Gastrocnemius medialis (tissue), 4 donors: ENCODE measurements around the gene TUSC2. TPM values are rescaled to one million over a fixed set of nuclear protein-coding genes. Genes with fewer than 3 reads are reported as not detected.

Experiments used
- ATAC-seq, 2 donors: fragments of 150-250 bp; one replicate each; pipeline ENCODE4 v1.9.1; 2016
- DNase-seq, 2 donors: peaks; one replicate each; pipeline ENCODE4 v3.0.0-alpha.2; 2019
- H3K27ac ChIP-seq, 4 donors: fragments of 200-600 bp; sonication (generic); 1 replicate in 1 of 4; 2 replicates in 3 of 4; pipeline ENCODE4 v1.5.1; 2016 to 2018; ENCODE audit warnings: mild to moderate bottlenecking in 2 of 4, moderate library complexity in 1 of 4
- H3K27me3 ChIP-seq, 3 donors: fragments of 200-600 bp; sonication (generic) in 2 of 3; 1 replicate in 1 of 3; 2 replicates in 2 of 3; pipeline versions ENCODE4 v1.5.1 to v1.6.0; 2016 to 2019; ENCODE audit warnings: mild to moderate bottlenecking in 1 of 3, moderate library complexity in 1 of 3
- H3K36me3 ChIP-seq, 2 donors: fragments of 200-600 bp; sonication (generic) in 1 of 2; one replicate each; pipeline ENCODE4 v1.5.1; 2017 to 2018
- H3K4me1 ChIP-seq, 2 donors: fragments of 200-600 bp; sonication (generic) in 1 of 2; one replicate each; pipeline ENCODE4 v1.5.1; 2016 to 2017; ENCODE audit warnings: mild to moderate bottlenecking in 2 of 2
- H3K4me3 ChIP-seq, 4 donors: fragments of 200-600 bp; sonication (generic) in 3 of 4; 1 replicate in 1 of 4; 2 replicates in 3 of 4; pipeline ENCODE4 v1.5.1; 2016 to 2019; ENCODE audit warnings: mild to moderate bottlenecking in 2 of 4
- H3K9me3 ChIP-seq, 3 donors: fragments of 200-600 bp; sonication (generic) in 2 of 3; 1 replicate in 1 of 3; 2 replicates in 2 of 3; pipeline ENCODE4 v1.5.1; 2016 to 2019
- POLR2A ChIP-seq, 2 donors: fragments of 450-650 bp; IDR thresholded peaks; one replicate each; pipeline ENCODE4 v1.6.1; 2017; ENCODE audit warnings: antibody characterized with exemption in 2 of 2, mild to moderate bottlenecking in 2 of 2, moderate library complexity in 2 of 2
- in situ Hi-C, 4 donors: fragments of 200-750 bp; cut with MboI; loops; one replicate each; pipeline versions ENCODE4 v1.15.0 to v1.8.0; 2017; ENCODE audit warnings: low sequenced_read_pairs in 4 of 4
- intact Hi-C: fragments of 100-400 bp; cut with DNase I; formaldehyde crosslinking; loops from one replicate; pipeline ENCODE4 v1.15.1; 2023; ENCODE audit warnings: low total_unique reads
- total RNA-seq, 4 donors: library from RNA; depleted of rRNA; stranded (reverse); fragments of >200 nt; gene quantifications; one replicate each; pipeline versions ENCODE4 v1.1.0 to v1.2.3, GENCODE V29; 2016
- TF ChIP-seq, protein P1 (sequence below), 5 experiments: fragments of 450-650 bp in 3 of 5; fragments of 200-600 bp in 2 of 5; sonication (generic) in 2 of 5; IDR thresholded peaks in 4 of 5; conservative IDR thresholded peaks in 1 of 5; 1 replicate in 4 of 5; 2 replicates in 1 of 5; pipeline ENCODE4 v1.5.1; 2016 to 2019; ENCODE audit warnings: antibody characterized with exemption in 5 of 5, mild to moderate bottlenecking in 3 of 5, moderate library complexity in 3 of 5

Gene TUSC2
- total RNA-seq, 4 donors from 2014 or later: 38.5 to 72.7 (median 51.5) TPM

DNA sequence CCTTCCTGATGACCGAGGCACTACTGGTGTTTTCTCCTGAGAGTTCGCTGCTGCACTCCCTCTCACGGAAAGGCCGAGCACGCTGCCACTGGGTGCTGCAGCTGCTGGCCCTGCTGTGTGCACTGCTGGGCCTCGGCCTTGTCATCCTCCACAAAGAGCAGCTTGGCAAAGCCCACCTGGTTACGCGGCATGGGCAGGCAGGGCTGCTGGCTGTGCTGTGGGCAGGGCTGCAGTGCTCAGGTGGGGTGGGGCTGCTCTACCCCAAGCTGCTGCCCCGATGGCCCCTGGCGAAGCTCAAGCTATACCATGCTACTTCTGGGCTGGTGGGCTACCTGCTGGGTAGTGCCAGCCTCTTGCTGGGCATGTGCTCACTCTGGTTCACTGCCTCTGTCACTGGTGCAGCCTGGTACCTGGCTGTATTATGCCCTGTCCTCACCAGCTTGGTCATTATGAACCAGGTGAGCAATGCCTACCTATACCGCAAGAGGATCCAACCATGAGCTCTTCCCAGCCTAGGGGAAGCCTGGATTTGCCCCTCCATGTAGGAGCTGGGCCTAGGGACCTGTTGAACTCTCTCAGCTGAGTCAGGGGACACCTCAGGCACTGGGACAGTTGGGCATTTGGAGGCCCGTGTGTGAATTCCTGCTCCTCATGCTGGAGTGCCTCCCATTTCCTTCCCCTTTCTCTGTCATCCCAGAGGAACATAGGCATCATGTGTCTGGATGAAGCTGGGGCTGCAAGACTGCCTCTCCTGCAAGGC, 25.4 kb upstream of the TUSC2 start:
- in situ Hi-C loops: loop anchor here in 1 of 4 donors (25.0 kb wide), 1 partner anchor 184 kb away; no protein-coding TSS in a partner anchor
- Histone ChIP-seq H3K4me3 (no peak overlapping the region), H3K36me3 (peaks cover 0 to 48% of the 10 kb centered on the region in 2 donors), H3K27ac (no peak overlapping the region), H3K9me3 (no peaks in the 10 kb centered on the region), H3K4me1 (peaks cover 61 to 67% of the 10 kb centered on the region in 2 donors), H3K27me3 (no peaks in the 10 kb centered on the region)
- intact Hi-C loops: loop anchor here (10.0 kb wide), 1 partner anchor 1041 kb away; the partner anchor contains the start of gene RBM15B
- DNase-seq (no peak), ATAC-seq (no peak)
- TF ChIP-seq POLR2A (IDR thresholded peaks at IDR 0.05): no peak
- TF ChIP-seq, protein P1, sequence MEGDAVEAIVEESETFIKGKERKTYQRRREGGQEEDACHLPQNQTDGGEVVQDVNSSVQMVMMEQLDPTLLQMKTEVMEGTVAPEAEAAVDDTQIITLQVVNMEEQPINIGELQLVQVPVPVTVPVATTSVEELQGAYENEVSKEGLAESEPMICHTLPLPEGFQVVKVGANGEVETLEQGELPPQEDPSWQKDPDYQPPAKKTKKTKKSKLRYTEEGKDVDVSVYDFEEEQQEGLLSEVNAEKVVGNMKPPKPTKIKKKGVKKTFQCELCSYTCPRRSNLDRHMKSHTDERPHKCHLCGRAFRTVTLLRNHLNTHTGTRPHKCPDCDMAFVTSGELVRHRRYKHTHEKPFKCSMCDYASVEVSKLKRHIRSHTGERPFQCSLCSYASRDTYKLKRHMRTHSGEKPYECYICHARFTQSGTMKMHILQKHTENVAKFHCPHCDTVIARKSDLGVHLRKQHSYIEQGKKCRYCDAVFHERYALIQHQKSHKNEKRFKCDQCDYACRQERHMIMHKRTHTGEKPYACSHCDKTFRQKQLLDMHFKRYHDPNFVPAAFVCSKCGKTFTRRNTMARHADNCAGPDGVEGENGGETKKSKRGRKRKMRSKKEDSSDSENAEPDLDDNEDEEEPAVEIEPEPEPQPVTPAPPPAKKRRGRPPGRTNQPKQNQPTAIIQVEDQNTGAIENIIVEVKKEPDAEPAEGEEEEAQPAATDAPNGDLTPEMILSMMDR (IDR thresholded peaks at IDR 0.05 in 4 of 5, conservative IDR thresholded peaks at IDR 0.05 in 1 of 5): no peak

GRCh38 chr3:50352781-50353180, 24.8 kb upstream of the TUSC2 start:
- intact Hi-C loops (loop anchor here (10.0 kb wide), 1 partner anchor 1042 kb away; the partner anchor contains the start of gene RBM15B), in situ Hi-C loops (loop anchor here in 1 of 4 donors (25.0 kb wide), 1 partner anchor 185 kb away; no protein-coding TSS in a partner anchor)
- Histone ChIP-seq H3K36me3 (peaks cover 0 to 50% of the 10 kb centered on the region in 2 donors), H3K27ac (no peak overlapping the region), H3K9me3 (no peaks in the 10 kb centered on the region), H3K27me3 (no peaks in the 10 kb centered on the region), H3K4me1 (peaks cover 54 to 64% of the 10 kb centered on the region in 2 donors), H3K4me3 (no peak overlapping the region)
- TF ChIP-seq, protein P1 (IDR thresholded peaks at IDR 0.05 in 4 of 5, conservative IDR thresholded peaks at IDR 0.05 in 1 of 5): no peak
- no peak for TF ChIP-seq POLR2A (IDR thresholded peaks at IDR 0.05)
- DNase-seq (no peak), ATAC-seq (no peak)

DNA sequence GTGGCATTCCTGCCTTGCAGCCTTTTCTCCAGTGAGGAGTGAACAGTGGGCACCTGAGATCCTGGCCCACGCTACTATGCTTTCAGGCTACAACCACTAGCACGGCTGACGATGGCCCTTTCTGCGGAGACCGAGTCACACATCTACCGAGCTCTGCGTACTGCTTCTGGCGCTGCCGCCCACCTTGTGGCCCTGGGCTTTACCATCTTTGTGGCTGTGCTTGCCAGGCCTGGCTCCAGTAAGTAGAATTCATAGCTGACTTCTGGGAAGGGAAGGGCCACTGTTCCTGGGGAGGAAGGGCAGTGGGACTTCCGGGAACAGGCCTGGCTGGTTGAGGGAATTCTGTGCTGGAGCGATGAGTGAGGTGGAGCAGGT, 23.3 kb upstream of the TUSC2 start:
- Histone ChIP-seq H3K4me3 (peak overlapping the region; percentile 64 to 91 (median 76)), H3K27me3 (no peaks in the 10 kb centered on the region), H3K36me3 (peaks cover 0 to 39% of the 10 kb centered on the region in 2 donors), H3K4me1 (peaks cover 40 to 54% of the 10 kb centered on the region in 2 donors), H3K27ac (peak overlapping the region; percentile 86 to 97 (median 90)), H3K9me3 (no peaks in the 10 kb centered on the region)
- intact Hi-C loops: loop anchor here (10.0 kb wide), 1 partner anchor 1043 kb away; the partner anchor contains the start of gene RBM15B
- in situ Hi-C loops: loop anchor here in 1 of 4 donors (25.0 kb wide), 1 partner anchor 186 kb away; no protein-coding TSS in a partner anchor
- no peak for TF ChIP-seq POLR2A (IDR thresholded peaks at IDR 0.05)
- TF ChIP-seq, protein P1 (IDR thresholded peaks at IDR 0.05 in 4 of 5, conservative IDR thresholded peaks at IDR 0.05 in 1 of 5): no peak
- ATAC-seq (no peak), DNase-seq (no peak)

DNA sequence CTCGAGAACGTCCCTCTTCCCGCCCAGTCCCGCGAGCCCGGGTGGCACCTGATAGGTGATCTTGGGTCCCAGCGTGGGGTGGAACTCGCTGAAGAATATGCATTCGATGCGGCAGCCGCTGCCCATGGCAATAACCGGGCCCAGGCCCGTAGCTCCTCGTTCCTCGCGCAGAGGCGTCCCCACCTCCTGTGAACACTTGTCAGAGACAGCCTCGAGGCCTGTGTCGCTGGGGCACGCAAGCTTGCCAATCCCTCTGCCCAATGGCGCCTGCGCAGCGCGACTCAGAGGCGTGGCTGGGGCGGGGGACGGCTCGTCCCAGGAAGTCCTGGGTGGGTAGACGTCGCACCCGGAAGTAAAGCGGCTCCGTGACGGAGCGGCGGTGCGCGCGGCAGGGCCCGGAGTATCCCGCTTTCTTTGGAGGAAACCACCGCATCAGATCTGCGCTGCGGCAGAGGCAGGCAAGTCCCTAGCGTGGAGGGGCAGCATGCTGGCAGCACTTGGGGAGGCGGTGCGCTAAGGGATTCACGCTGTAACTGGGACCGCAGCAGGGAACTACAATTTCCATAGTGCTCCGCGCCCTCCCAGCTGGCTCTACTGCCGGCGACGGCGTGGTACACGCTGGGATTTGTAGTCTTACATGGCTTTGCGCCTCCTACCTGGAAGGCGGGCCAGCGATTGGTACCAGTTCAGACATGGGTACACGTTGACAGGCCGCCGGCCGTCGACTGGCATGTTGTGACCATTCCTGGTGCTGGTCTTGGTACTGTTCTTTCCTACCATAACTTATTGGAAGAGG, 22.7 kb upstream of the TUSC2 start, which contains the start of the genes CYB561D2 and NPRL2:
TSS of gene CYB561D2 (plus strand) at position 336 of the 796 bp plus-strand sequence. CDS start 572 bp downstream, outside the sequence.
TSS of gene NPRL2 (minus strand) at position 249 of the 796 bp plus-strand sequence. CDS start at position 126, 123 bp downstream.
- H3K36me3 ChIP-seq: peaks cover 0 to 39% of the 10 kb centered on the region in 2 donors
- H3K9me3 ChIP-seq: no peaks in the 10 kb centered on the region
- TF ChIP-seq, protein P1 (IDR thresholded peaks at IDR 0.05 in 4 of 5, conservative IDR thresholded peaks at IDR 0.05 in 1 of 5): peak in 1 of 5 experiments; percentile 6
- TF ChIP-seq POLR2A (IDR thresholded peaks at IDR 0.05): peak; percentile 90 to 92
- intact Hi-C loops: loop anchor here (10.0 kb wide), 1 partner anchor 1044 kb away; the partner anchor contains the start of gene RBM15B
- ATAC-seq (peak; percentile 93 to 95), DNase-seq (peak; percentile 94 to 97)
- H3K4me1 ChIP-seq: peaks cover 34 to 51% of the 10 kb centered on the region in 2 donors
- no peaks in the 10 kb centered on the region for H3K27me3 ChIP-seq
- peak within 1 kb of the TSS; percentile 64 to 91 (median 76) for H3K4me3 ChIP-seq
- in situ Hi-C loops: loop anchor here in 1 of 4 donors (25.0 kb wide), 1 partner anchor 187 kb away; no protein-coding TSS in a partner anchor
- peak within 1 kb of the TSS; percentile 86 to 97 (median 90) for H3K27ac ChIP-seq
